OCI-LY1 (cell line): ENCODE data around the gene PIGQ.

Experiments
- H2AFZ ChIP-seq: fragments of 200-600 bp; sonication (generic), shearing (Covaris generic); 2 replicates; pipeline ENCODE4 v1.6.0; 2014; ENCODE audit warnings: antibody characterized with exemption, mild to moderate bottlenecking, low read length
- H3F3A ChIP-seq: fragments of 200-600 bp; sonication (generic), shearing (Covaris generic); 2 replicates; pipeline ENCODE4 v1.6.0; 2014; ENCODE audit warnings: mild to moderate bottlenecking, antibody characterized with exemption, low read length, moderate library complexity; ENCODE audit not compliant: insufficient read depth
- H3K27ac ChIP-seq: fragments of 200-600 bp; sonication (generic); 2 replicates; pipeline ENCODE4 v1.5.1; 2014; ENCODE audit warnings: low read length, mixed run types, mild to moderate bottlenecking, low read depth; ENCODE audit not compliant: poor library complexity, severe bottlenecking
- H3K27me3 ChIP-seq: fragments of 200-600 bp; sonication (generic); 2 replicates; pipeline ENCODE4 v1.6.0; 2014; ENCODE audit warnings: antibody characterized with exemption, mild to moderate bottlenecking, low read length, moderate library complexity; ENCODE audit not compliant: insufficient read depth
- H3K36me3 ChIP-seq: fragments of 200-600 bp; sonication (generic); 2 replicates; pipeline ENCODE4 v1.6.1; 2014; ENCODE audit warnings: mild to moderate bottlenecking, antibody characterized with exemption, low read length, moderate library complexity, mixed read lengths; ENCODE audit not compliant: insufficient read depth
- H3K4me1 ChIP-seq: fragments of 200-600 bp; sonication (generic); 2 replicates; pipeline ENCODE4 v1.5.1; 2014; ENCODE audit warnings: mild to moderate bottlenecking, low read length, moderate library complexity; ENCODE audit not compliant: insufficient read depth, severe bottlenecking
- H3K4me2 ChIP-seq: fragments of 200-600 bp; sonication (generic), shearing (Covaris generic); 2 replicates; pipeline ENCODE4 v1.6.1; 2014; ENCODE audit warnings: low read length
- H3K4me3 ChIP-seq: fragments of 200-600 bp; sonication (generic); 2 replicates; pipeline ENCODE4 v1.5.1; 2014; ENCODE audit warnings: low read length, low read depth, mild to moderate bottlenecking, mixed read lengths; ENCODE audit not compliant: poor library complexity, severe bottlenecking
- H3K79me2 ChIP-seq: fragments of 200-600 bp; shearing (Covaris generic); 2 replicates; pipeline ENCODE4 v1.6.1; 2016; ENCODE audit warnings: mixed run types, low read length, mixed read lengths; ENCODE audit not compliant: insufficient read depth
- H3K9ac ChIP-seq: fragments of 200-600 bp; sonication (generic), shearing (Covaris generic); 2 replicates; pipeline ENCODE4 v1.6.1; 2014; ENCODE audit warnings: mild to moderate bottlenecking, low read length, mixed read lengths
- H3K9me2 ChIP-seq: fragments of 200-600 bp; sonication (generic), shearing (Covaris generic); 2 replicates; pipeline ENCODE4 v1.6.1; 2014; ENCODE audit warnings: low read depth, mild to moderate bottlenecking, low read length, mixed read lengths
- H3K9me3 ChIP-seq: fragments of 200-600 bp; shearing (Covaris generic); 2 replicates; pipeline ENCODE4 v1.6.1; 2014; ENCODE audit warnings: low read length, mixed read lengths
- H4K20me1 ChIP-seq: fragments of 200-600 bp; sonication (generic), shearing (Covaris generic); 2 replicates; pipeline ENCODE4 v1.6.0; 2016; ENCODE audit warnings: mild to moderate bottlenecking, low read length; ENCODE audit not compliant: insufficient read depth
- CTCF ChIP-seq: fragments of 200-600 bp; sonication (generic), shearing (Covaris generic); IDR thresholded peaks from 2 replicates; pipeline ENCODE4 v1.5.1; 2017; ENCODE audit warnings: mild to moderate bottlenecking, antibody characterized with exemption, low read length, moderate library complexity, mixed read lengths
- EZH2 ChIP-seq: fragments of 200-600 bp; sonication (generic), shearing (Covaris generic); IDR thresholded peaks from 2 replicates; pipeline ENCODE4 v1.8.0; 2017; ENCODE audit warnings: borderline replicate concordance, mixed run types, mild to moderate bottlenecking, antibody characterized with exemption, low read length, moderate library complexity, mixed read lengths

Gene PIGQ

GRCh38 chr16:525123-525519, 44.6 kb upstream of the PIGQ start:
- Histone ChIP-seq H3K9me2 (no peaks in the 10 kb centered on the region), H3K27me3 (no peaks in the 10 kb centered on the region), H3K79me2 (peaks cover 12% of the 10 kb centered on the region), H3K9me3 (no peaks in the 10 kb centered on the region), H3K4me3 (no peak overlapping the region), H3F3A (no peaks in the 10 kb centered on the region), H2AFZ (no peak overlapping the region), H3K36me3 (no peaks in the 10 kb centered on the region; the same call in 1 of the 2 replicates), H4K20me1 (no peaks in the 10 kb centered on the region), H3K9ac (no peak overlapping the region; the same call in 1 of the 2 replicates), H3K27ac (no peak overlapping the region), H3K4me2 (peak overlapping the region; percentile 93; the same call in 1 of the 2 replicates), H3K4me1 (peaks cover 30% of the 10 kb centered on the region)
- no peak for TF ChIP-seq EZH2
- TF ChIP-seq CTCF: no peak

- H3K27ac ChIP-seq: no peak overlapping the region
- no peaks in the 10 kb centered on the region for H4K20me1 ChIP-seq
- peak overlapping the region; percentile 91; the same call in 1 of the 2 replicates for H3K9ac ChIP-seq
- no peak overlapping the region for H2AFZ ChIP-seq
- peaks cover 30% of the 10 kb centered on the region for H3K4me1 ChIP-seq
- H3K4me3 ChIP-seq: peak overlapping the region; percentile 87
- H3K79me2 ChIP-seq: peaks cover 12% of the 10 kb centered on the region
- H3K36me3 ChIP-seq: no peaks in the 10 kb centered on the region; the same call in 1 of the 2 replicates
- no peaks in the 10 kb centered on the region for H3F3A ChIP-seq
- no peaks in the 10 kb centered on the region for H3K27me3 ChIP-seq
- H3K9me3 ChIP-seq: no peaks in the 10 kb centered on the region
- peak overlapping the region; percentile 93 for H3K4me2 ChIP-seq
- no peak for TF ChIP-seq CTCF
- TF ChIP-seq EZH2: no peak
- H3K9me2 ChIP-seq: no peaks in the 10 kb centered on the region
Measured at GRCh38 chr16:525520-526180, 44.1 kb upstream of the PIGQ start.

- H3K4me3 ChIP-seq: peak overlapping the region; percentile 87
- H3K27ac ChIP-seq: no peak overlapping the region
- H3K9me2 ChIP-seq: no peaks in the 10 kb centered on the region
- H3K4me2 ChIP-seq: peak overlapping the region; percentile 93
- H3K4me1 ChIP-seq: peaks cover 30% of the 10 kb centered on the region
- no peaks in the 10 kb centered on the region for H3F3A ChIP-seq
- TF ChIP-seq EZH2 (no peak), CTCF (no peak)
- no peaks in the 10 kb centered on the region for H3K27me3 ChIP-seq
- no peaks in the 10 kb centered on the region for H4K20me1 ChIP-seq
- no peak overlapping the region for H2AFZ ChIP-seq
- H3K79me2 ChIP-seq: peaks cover 12% of the 10 kb centered on the region
- H3K9ac ChIP-seq: peak overlapping the region; percentile 91
- H3K36me3 ChIP-seq: no peaks in the 10 kb centered on the region; the same call in 1 of the 2 replicates
- H3K9me3 ChIP-seq: no peaks in the 10 kb centered on the region
Measured at GRCh38 chr16:526181-527014, 43.4 kb upstream of the PIGQ start.
